Epithelial cell of prostate (primary cell): Measurements from ENCODE around the gene SCP2.

Source experiments
- DNase-seq: peaks from one replicate; pipeline ENCODE4 v3.0.0-alpha.2; 2011; ENCODE audit warnings: low read depth, low spot score
- H3K27ac ChIP-seq: fragments of 450-650 bp; 2 replicates; pipeline ENCODE4 v1.5.1; 2017; ENCODE audit warnings: mild to moderate bottlenecking

Gene SCP2

DNA sequence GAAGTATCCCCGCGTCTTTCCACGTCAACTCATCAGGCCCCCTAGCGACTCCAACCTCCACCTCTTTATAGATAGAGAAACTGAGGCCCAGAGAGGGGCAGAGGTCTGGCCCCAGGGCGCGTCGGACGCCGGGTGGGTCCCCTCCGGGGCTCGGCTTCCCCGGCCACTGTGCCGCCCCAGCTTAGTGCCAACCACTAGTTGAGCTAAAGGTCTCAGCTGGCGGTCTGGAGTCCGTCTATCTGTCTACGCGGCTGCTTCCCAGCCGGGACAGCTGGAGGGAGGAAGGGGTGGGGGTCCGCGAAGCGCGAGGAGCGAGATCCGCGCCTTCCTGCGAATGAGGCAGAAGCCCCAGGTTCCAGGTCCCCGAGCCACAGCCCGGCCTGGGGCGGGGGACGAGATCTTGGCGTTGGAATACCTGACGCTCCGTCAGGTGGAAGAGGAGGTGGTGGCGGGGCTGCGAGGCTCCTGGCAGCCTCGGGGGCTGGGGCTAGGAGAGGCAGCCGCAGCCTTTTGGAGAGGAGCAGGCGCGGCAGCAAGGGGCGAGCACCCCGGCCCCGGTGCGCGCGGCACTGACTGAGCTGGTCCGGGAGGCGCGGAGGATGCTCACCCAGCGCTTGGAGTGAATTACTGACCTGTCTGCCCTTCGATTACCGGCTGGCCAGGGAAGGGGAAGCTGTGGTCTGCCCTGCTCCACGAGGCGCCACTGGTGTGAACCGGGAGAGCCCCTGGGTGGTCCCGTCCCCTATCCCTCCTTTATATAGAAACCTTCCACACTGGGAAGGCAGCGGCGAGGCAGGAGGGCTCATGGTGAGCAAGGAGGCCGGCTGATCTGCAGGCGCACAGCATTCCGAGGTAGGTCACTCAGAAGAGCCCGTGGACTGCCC is 135.9 kb downstream of the SCP2 start:
- no peak for DNase-seq
- H3K27ac ChIP-seq = no peak overlapping the region

DNA sequence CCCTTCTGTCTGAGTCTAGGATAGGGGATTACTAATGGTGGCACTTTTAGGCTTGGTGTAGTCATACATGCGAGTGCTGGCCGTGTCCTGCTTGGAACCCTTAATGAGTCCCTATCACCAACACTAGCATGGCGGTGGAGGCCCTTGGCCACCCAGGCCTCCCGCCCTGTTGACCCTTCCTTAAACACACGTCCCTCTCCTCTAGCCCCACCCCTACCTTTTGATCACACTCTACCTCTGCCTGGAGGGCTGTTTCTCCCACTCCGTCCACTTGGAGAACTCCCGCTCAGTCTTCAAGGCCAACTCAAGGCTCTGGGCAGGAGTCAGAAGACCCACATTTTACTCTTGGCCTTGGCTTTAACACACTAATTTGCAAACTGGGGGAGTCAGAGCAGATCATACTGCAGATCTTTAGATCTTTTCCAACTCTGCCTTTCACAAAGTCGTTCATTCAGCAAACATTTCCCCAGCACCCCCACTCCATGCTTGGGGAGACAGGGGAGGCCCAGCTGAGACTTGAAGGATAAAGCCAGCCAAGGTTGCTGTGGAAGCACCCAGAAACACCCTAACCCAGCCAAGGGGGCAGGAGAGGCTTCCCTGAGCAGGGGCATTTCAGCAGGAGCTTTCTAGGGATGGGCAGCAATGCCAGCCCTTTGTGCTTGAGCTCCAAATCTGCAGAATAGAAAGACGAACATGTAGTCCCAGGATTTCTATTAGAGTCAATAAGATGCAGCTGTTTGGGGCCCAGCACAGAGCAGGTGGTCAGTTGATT is 136.9 kb downstream of the SCP2 start:
- H3K27ac ChIP-seq = no peak overlapping the region
- no peak for DNase-seq

DNA sequence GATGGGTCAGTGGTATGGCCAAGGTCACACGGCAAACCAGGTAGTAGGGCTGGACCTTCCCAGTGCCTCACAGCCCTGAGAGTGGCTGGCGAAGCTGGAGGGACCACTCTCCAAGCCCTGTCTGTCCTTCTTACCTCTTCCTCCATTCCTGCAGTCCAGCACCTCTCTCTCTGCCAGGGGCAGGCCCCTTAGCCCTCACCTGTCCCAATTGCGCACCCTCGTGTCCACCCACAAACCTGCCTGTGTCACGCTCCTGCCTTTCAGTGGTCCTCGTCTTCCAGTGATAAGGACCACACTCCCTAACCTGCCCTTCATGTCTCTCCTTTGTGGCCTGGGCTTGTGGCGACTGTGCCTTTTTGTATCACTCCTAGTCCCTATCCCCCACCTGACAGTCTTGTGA is 138.3 kb downstream of the SCP2 start:
- H3K27ac ChIP-seq = no peak overlapping the region
- no peak for DNase-seq

DNA sequence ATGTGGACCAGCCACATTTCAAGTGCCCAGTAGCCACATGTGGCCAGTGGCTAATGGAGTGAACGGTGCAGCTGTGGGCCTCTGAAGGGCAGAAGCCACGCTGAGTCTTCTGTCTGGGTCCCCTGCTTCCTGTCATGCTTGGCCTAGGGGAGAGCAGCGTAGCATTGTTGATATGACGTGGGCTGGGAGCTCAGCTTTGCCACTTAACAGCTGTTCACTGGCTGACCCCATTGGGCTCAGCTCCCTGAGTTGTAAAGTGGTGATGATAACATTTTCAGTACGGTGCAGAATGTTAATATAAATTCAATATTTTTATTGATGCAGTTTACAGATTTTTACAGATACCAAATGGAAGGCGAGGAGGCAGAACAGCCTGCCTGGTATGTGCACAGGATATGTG is 139.4 kb downstream of the SCP2 start:
- no peak overlapping the region for H3K27ac ChIP-seq
- DNase-seq = no peak

DNA sequence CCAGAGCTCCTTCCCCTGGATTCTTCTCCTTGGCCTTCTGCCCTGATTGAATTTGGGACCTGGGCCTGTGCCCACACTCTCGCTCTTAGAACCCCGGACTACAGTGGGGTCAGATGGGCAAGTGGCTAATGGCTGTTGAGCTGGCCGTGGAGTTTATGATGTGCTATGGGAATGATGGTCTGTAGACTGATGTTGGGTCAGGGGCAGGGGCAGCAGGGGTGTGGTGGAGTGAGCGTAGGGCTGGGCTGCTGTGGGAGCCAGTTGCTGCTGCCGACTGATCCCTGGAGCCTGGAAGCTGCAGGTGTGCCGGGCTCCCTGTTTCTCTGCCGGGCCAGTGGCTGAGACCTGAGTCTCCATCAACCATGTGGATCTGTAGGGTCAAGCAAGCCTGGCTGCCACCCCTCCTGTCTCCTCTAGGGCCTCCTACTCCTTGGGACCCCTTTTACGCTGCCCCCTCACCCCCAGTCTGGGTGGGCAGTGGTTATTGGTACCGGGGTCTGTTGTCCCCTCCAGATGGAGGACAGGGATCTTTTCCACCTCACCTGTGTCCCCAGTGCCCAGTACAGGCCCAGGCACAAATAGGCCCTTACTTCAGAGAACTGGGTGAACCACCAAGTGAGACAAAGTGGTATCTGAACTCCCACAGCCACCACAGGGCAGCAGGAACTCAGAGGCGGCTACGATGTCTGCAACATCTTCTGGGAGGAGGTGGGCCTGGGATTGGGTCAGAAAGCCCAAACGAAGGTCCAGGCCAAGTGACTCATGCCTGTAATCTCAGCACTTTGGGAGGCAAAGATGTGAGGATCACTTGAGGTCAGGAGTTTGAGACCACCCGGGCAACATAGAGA is 140.0 kb downstream of the SCP2 start:
- no peak overlapping the region for H3K27ac ChIP-seq
- no peak for DNase-seq

DNA sequence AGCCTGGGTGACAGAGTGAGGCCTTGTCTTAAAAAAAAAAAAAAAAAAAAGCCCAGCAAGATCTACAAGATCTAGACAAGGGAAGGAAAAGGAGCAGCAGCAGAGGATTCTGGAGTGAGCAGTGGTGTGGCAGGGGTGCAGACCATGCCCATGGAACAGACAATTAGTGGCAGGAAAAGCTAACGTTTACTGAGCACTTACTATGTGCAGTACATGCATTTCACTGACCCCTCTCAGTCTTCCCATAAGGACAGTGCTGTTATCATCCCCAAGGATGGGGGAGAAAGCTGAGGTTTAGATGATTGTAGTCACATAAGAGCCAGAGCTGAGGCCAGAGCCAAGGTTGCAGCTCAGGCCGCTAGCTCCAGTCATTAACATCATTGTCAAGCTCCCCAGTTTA is 140.8 kb downstream of the SCP2 start:
- DNase-seq = no peak
- H3K27ac ChIP-seq = no peak overlapping the region

DNA sequence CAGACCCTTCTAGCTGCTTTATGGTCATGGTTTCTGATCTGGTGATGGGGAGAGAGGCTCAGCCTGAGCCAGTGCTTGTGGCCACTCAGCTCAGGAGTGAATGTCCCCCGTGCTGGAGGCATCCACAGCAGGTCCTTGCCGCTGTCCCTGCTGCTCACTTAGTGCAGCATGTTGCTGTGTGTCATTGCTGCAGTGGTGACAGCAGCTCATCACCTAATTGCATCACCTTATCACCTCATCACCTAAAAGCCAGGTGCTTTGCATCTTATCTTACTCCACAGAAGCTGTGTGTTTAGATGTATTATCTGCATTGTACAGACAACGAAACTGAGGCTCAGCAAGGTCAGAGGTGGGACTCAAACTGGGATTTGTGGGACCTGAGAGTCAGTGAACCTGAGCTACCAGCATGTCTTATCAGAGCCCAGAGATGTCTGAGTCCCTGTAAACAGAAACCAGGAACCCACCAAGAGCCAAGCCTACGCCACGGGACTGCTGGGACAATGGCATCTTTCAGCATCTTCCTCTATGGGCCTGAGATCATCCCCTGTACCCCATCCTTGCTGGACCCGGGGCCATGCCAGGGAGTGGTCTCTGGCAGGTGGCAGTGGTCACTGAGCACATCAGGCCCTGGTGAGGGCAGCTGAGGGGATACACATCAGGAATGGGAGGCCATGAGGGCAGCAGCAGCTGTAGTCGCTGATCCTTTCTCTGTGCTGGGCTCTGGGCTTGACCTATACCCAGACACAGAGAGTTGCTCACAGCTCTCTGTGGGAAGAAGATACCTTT is 141.4 kb downstream of the SCP2 start:
- H3K27ac ChIP-seq = no peak overlapping the region
- no peak for DNase-seq

DNA sequence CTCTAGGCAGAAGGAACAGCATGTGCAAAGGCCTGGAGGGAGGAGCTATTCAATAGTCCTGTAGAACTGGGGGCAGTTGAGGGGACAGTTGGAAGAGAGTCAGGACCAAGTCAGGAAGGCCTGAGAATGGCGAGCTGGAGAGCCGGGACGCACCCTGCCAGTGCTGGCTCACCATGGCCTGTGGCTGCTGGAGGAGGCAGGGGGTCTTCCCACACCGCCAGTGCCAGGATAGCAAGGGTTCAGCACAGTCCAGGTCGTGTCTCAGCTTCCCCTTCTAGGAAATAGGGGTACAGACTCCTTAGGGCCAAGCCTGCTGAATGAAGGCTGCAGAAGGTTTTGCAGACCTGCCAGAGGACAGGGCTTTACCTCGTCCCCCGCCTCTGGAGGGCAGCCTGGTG is 142.2 kb downstream of the SCP2 start:
- DNase-seq = no peak
- no peak overlapping the region for H3K27ac ChIP-seq

DNA sequence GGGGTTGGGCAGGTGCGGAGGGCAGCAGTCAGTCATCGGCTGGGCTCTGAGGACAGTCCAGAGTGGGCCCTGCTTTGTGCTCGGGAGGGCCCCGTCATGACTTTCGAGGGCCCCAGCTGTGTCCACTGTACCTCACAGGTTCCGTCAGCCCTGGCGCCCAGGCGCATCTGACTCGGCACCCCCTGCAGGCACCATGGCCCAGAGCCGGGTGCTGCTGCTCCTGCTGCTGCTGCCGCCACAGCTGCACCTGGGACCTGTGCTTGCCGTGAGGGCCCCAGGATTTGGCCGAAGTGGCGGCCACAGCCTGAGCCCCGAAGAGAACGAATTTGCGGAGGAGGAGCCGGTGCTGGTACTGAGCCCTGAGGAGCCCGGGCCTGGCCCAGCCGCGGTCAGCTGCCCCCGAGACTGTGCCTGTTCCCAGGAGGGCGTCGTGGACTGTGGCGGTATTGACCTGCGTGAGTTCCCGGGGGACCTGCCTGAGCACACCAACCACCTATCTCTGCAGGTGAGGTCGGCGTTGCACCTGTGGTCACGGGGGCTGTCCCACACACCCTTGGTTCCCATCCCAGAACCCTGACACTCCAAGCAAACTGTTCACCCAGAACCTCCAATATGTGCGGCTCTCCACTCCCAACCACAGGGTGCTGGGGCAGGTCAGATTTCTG is 142.7 kb downstream of the SCP2 start:
- H3K27ac ChIP-seq = no peak overlapping the region
- no peak for DNase-seq

DNA sequence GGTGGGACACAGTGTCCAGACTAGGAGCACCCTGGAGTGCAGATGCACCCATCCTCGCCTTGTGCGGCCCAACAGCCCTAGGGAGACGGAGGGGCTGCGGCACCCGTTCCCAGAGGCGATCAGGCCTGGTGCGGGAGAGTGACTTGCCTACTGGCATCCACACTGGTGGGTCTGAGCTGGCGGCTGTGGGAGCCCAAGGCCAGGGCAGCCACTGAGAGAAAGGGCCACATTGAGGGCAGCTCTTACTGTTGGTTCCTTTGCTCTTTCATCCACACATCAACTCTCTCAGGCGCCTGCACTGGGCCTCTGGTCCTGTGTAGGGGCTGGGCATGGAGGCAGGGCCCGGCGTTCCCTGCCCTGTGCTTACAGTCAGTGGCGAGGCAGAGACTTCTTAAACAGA is 143.5 kb downstream of the SCP2 start:
- DNase-seq = no peak
- H3K27ac ChIP-seq = no peak overlapping the region

DNA sequence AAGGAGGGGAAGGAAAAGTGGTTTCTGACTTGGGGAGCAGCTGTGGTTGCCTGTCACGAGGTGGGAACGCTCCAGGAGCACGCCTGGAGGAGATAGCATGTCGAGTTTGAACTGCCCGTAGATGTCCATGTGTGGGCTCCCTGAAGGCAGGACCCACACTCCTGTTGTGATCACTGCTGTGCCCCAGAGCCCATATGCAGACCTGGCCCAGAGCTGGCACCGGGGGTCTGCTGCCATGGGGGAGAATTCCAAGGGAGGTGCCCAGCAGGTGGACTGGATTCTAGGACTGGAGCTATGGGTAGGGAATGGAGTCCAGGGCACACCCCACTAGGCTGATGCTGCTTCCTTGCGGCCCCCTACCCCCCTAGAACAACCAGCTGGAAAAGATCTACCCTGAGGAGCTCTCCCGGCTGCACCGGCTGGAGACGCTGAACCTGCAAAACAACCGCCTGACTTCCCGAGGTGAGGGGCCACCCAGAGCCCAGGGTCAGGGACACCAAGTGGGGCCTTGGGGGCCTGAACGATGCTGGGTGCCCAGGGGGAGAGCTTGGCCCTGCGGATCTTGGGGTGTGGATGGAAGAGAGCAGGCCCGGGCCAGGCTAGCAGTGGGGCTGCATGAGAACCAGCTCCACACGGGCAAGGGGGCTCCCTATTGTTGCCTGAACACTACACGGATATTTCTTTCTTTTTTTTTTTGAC is 144.2 kb downstream of the SCP2 start:
- no peak overlapping the region for H3K27ac ChIP-seq
- no peak for DNase-seq

DNA sequence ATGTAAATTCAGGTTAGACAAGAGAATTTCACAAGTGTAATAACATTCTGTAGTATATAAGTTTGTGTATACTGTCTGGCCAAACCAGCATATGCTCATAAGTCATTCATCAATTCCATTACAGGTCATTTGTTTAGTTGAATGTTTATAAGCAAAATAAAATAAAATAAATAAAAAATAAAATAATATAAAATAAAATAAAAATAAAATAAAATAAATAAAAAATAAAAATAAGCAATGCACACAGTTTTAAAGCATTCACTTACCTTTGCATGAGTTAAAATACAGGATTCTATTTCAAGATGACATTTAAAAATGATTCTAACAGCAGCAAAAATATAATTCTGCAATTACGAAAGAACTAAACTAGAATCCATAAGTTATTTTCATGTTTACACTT is 144.8 kb downstream of the SCP2 start:
- no peak for DNase-seq
- H3K27ac ChIP-seq = no peak overlapping the region

DNA sequence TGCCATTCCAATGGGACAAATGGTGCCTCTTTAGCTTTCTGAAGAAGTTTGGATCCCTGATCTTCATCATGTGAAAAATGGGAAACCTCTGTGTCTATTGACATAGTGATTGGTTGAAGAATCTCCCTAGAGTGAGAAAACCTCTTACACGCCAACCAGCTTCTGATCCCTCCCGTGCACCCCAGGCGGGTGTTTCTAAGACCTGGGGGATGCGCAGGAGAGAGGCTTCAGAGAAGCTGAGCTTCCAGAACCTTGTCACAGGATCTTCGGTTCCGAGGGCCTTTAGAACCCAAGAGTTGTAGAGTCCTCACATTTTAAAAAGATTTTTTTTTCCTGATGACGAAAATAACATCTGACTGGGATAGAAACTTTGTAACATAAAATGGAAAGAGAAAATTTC is 146.2 kb downstream of the SCP2 start:
- DNase-seq = no peak
- no peak overlapping the region for H3K27ac ChIP-seq

DNA sequence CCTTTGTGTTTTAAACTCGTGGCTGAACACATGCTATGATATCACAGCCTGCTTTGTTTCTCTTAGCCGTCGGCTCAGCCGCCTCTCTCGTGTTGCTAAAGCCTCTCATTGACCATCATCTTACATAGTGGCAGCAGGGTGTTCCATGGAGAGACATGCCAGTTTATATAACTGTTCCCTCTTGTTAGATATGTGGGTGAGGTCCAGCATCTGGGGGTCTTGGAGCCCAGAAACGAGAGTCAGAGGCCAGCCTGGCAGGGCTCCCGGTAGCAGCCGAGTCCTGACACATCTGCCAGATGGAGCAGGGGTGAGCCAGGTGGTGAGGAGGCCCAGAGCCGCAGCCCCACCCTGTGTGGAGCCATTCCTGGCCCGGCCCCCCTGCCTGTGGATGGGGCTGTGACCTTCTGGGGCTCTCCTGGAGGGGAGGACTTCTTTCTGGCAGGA is 146.8 kb downstream of the SCP2 start:
- DNase-seq = no peak
- no peak overlapping the region for H3K27ac ChIP-seq

DNA sequence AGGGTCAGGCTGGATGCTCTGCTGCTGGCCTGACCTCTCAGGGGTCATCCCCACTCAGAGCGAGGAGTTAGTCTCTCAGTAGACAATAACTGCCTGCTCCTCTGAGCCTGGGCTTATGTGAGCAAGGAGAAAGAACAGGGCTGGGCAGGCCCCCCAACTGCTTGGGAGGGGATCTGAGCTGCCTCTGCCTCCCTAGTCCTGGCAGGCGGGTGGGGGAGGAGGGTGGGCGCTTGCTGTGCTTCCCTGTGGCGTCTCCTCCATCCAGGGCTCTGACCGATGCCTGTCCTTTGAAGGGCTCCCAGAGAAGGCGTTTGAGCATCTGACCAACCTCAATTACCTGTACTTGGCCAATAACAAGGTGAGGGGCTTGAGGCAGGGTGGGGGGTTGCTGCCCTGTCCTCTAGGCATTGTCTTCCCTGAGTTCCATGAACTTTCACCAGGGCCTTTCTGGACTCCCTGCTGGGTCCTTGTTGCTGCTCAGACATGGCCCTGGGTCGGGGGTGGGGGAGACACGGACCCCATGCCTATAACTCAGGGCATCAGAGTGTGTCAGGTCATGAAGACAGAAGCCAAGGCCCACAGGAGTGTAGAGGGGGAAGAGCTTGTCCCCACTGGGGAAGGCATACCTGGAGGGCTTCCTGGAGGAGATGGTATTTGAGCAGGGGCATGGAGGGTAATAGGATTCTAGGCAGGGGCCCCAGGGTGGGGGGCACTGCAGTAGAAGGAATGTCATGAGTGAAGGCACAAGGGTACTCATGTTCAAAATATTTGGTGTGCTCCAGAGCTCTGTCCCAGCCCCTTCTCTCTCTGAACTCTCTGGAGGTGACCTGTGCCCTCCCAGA is 147.5 kb downstream of the SCP2 start:
- no peak overlapping the region for H3K27ac ChIP-seq
- no peak for DNase-seq

DNA sequence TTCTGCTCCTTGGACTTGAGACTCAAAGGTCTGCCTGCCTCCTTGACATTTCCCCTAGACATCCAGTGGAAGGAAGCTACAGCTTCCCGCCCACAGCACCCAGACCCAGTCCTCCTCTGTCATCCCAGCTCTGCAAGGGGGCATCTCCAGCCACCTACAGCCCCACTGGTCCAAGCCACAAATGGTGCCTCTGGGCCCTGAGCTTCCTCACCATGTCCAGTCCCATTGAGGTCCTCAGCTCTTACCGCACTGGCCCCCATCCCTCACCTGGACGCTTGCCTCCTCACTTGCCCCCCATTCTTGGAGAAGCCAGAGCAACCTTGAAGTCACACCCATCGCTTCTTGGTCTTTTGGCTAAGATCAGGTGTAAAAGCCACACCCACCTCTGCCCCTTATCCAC is 148.1 kb downstream of the SCP2 start:
- no peak for DNase-seq
- no peak overlapping the region for H3K27ac ChIP-seq

DNA sequence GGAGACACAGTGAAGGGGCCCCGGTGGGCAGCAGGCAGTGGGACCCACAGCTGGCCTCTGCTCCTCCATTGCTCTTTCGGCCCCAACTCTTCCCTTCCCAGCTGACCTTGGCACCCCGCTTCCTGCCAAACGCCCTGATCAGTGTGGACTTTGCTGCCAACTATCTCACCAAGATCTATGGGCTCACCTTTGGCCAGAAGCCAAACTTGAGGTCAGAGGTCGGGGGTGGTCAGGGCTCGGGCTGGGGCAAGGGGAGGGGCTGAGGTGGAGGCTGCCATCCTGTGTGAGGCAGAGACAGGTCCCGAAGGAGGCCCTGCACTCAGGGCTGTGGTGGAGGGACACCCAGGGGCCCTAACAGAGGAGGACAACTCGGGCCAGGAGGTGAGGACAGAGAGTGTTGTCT is 148.7 kb downstream of the SCP2 start:
- DNase-seq = no peak
- no peak overlapping the region for H3K27ac ChIP-seq

DNA sequence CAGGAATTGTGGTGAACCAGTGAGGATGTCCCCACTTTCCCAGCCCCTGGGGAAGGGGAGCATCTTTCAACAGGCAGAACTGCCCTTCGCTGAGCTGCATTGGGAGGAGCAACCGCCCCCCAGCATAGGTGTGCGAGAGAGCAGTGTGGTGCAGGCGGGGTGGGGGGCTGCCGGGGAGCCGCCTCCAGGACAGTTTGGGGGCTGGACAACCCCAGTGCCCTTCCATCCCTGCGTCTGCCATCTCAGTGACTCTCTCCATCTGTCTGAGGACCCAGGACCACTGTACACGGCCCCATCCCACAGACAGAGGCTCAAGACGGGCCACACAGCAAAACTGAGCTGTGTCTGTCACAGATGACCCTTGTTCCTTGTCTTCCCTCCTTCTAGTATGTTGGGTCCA is 149.1 kb downstream of the SCP2 start:
- DNase-seq = no peak
- no peak overlapping the region for H3K27ac ChIP-seq
